HG03064 (cell line): Measurements from ENCODE around the gene FAM76B.

Experiments used
- ATAC-seq: cut with Tn5 transposase; IDR thresholded peaks from one replicate; pipeline ENCODE4 v1.9.1; 2021; ENCODE audit warnings: low read depth; ENCODE audit not compliant: unreplicated experiment

The FAM76B gene

DNA sequence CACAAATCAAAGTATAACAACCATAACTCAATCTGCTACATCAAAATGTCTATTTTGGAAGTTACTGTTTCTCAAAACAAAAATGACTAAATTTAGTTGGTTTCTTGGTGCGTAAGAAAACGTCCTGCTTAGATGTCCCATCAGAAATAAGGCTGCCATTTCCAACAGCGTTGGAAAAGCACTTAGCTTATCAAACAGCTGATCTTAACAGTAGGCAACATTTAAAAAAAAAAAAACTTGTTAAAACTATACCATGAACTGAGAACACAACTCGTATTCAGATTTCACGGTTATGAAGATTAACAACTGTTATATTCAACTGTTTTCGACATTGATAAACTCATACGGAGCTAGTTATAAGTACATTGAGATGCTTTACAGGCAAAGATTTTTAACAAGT is 3.1 kb upstream of the FAM76B start:
- no peak for ATAC-seq

DNA sequence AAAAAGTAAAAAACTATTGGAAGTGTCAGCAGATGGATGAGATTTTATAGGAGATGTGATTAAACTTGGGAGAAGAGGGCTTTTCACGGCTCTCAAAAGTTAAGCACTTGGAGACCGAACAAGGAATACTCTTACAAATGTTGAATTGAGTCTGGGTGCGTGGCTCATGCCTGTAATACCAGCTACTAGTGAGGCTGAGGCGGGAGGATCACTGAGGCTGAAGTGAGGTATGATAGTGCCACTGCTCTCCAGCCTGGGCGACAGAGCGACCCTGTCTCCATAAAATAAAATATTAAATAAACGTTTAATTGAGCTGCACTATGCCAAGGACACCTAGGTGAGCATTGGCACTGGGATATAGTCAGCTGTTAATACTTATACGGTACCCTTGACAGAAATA is 2.6 kb upstream of the FAM76B start:
- ATAC-seq, result no peak

DNA sequence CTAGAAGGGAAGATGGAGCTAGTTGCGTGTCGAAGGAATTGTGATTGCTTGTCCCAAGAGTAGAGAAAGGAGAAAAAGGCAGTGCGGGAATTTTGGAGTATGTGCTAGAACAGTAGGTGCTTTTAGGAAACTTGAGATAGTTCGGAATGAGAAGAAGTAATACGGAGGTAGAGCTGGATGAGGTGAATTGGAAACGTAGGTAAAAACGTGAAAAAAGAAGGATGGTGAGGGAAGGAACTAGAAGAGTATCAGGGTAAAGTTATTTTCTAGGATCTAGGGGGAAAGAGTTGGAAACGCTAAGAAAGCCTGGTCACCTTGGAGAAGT is 2.1 kb upstream of the FAM76B start:
- no peak for ATAC-seq

DNA sequence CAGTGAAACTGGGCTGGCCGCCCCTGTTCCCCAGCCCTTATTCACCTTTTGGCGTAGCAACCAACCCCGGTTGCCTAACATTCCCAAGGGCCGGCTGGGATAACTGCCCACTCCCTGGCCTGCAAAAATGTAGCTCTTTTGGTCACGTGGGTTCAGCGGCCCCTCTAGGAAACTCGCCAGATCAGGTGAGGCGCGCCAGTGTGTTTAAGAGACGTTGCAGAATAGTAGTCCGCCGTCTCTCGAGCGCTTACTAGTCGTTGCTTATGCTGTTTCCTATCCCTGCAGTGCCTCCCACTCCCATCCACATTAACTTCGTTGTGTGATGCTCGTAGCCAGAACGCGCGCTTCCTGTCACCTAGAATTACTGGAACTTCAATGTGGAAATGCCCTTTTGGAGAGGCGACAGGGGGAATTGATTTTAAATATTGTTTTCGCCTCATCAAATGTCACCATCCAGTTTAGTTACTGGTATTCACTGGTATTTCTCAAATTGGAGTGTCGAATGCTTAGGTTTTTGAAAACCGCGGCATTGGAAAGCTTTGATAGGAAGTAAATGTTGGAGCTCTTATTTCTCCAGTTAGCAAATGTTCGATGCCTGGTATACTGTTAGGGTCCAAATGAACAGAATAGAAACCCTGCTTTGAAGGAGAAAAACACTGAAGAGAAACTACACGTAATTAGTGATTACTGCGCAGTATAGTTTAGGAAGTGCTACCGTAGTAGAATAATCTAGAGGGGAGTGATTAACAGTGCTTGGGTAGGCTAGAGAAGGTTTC is 1.5 kb upstream of the FAM76B start:
- ATAC-seq, result no peak

DNA sequence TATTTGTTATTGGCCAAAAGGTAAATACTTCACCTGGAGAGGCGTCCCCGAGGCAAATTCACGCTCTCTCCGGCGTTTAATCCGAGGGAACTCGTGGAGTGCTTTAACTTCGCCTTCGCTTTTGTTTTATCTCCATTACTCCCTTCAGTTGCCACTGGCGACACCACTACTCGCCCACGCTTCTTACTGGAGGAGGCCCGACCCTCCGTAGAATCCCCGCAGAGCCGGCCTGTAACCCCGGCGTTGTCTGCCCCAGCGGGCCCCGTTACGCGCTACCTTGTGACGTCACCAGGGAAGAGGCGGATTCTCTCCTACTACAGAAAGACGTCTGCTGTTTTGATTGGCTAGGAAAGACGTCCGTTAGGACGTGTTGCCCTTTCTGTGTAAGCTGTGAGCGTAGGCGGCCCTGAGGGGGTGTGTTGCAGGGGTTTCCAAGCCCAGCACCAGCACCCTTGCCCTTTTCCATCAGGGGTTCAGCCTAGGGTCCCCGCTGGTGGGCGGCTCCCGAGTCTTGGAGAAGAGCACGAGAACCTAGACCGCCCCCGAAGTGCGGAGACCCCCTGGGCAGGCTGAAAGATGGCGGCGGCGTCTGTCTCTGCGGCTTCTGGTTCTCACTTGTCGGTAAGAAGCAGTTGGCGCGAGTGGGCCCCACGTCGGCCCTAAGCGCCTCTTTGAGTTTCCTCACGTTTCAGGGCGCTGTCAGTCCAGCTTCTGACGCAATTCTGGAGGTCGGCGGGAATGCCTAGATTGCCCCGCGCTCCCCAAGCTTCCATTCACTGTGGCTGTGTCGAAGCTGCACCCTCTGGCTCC is 746 bp upstream of the FAM76B start, which contains the start of gene CEP57:
TSS of gene CEP57 (plus strand) at position 376 of the 810 bp plus-strand sequence. CDS start at position 577, 201 bp downstream.
- ATAC-seq, result peak; percentile 66

DNA sequence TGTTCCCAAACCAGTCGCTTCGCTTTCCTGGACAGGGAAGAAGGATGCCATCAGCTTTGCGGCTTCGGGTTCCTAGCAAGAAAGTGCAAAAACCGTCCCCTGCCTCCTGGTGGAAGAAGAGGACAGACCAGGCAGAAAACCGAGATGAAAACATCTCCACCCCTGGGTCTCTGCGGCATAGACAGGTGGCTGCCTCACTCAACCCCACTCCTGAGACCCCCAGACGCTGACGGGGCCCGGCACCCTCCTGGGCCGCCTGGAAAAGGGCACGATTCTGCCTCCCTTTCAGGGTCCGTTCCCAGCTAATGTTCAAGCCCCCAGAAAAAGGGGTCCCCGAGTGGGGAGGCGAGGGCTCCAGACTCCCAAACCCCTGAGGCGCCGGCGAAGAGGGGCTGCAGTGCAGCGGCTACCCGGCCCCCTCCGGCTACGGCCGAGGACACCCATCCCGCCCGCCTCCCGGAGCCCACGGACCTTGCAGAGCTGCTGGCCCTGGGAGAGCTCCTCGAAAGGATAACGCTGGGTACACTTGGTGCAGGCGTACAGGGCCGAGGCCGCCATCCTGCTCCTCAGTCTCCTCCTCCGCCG is 569 bp downstream of the FAM76B start:
- peak; percentile 2 for ATAC-seq

DNA sequence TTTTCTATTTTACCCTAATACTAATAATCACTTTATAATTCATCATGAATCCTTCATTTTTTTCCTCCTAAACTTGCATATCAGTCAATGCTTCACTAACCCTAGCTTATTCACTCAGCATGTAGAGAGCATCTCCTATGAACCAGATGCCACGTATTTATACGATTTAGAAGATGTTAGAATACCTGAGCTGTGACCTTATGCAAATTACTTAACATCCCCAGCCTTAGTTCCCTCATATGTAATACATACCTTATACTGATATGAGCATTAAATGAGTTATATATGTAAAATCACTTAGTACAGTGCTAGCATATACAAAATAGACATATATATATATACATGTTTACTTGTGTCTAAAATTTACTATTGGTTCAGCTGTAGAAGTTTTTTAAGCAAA is 9.0 kb downstream of the FAM76B start:
- no peak for ATAC-seq

DNA sequence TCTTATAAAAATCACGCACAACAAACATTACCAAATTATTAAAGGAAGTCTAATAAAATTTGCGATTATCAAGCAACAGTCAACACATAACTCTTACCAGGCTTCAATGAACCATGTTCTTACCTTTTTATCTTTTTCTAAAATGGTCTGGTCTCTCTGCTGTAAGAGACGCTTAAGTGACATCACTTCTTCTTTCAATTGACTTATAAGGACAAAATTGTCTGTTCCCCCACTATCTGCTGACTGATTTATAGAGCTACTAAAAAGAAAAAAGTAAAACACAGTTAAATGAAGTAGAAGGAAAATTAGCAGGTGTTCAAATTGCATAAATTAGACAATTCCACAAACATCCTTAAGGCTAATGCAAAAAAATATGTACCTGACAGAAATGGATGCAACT is 10.9 kb downstream of the FAM76B start:
- no peak for ATAC-seq

DNA sequence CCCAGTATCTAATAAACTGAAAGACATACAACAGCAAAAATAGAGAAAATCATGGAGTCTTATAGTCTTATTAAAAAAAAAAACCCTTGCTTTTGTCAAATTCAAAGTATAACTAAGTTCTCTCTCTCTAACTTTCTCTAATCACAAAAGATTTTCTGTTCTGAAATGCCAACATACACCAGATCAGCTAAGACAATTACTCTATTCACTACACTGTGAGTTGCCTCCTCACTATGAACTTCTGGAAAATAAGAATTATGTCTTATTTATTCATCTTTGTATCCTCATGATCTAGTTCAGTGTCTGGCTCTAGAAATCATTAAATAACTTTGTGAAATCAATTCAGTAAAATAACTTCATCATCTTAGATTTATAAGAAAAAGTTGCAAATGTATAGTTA is 12.7 kb downstream of the FAM76B start:
- ATAC-seq, result no peak

DNA sequence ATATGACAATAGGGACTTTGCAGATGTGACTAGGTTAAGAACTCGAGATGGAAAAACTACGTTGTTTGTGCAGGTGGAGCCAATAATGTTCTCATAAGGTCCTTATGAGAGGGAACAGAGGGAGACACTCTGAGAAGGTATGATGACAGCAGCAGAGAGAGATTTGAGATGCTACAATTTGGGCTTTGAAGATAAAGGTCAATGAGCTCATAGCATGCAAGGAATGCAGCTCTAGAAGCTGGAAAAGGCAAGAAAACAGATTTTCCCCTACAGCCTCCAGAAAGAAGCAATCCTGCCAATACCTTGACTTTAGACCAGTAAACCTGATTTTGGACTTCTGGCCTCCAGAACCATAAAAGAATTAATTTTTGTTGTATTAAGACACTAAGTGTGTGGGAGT is 21.1 kb downstream of the FAM76B start:
- no peak for ATAC-seq

DNA sequence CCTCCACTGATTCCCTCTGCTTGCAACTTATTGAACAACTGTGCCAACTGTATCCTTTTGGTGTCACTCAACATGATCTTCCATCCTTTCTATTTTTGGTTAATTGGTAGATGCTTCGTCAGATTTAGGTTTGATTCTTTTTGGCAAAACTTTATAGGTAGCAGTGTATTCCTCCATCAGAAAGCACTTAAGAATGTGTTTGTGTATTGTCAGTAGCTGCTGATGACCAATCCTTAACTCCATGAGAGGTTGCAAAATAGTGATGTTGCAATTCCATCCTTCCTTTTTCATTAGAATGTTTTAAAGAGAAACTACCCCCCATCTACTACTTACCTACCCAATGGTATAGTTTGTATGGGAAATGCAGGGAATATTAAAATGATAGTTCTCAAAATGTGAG is 22.1 kb downstream of the FAM76B start:
- no peak for ATAC-seq

DNA sequence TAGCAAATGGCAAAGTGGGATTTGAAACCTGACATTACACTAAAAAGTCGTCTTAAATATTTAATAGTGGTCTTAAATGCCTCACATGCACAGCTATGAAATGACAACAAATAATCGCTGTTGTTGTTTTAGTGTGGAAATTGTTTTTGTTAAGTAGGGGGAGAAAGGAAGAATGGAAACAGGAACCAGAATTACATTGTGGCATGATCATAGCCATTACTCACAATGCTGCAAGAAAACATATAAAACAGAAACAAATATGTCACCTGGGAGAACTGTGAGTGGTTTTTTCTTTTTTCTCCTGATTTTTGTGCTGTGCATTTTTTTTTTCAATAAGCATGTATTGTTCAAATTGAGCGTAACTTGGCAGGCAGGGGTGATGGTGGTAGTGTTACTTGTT is 22.9 kb downstream of the FAM76B start:
- no peak for ATAC-seq

DNA sequence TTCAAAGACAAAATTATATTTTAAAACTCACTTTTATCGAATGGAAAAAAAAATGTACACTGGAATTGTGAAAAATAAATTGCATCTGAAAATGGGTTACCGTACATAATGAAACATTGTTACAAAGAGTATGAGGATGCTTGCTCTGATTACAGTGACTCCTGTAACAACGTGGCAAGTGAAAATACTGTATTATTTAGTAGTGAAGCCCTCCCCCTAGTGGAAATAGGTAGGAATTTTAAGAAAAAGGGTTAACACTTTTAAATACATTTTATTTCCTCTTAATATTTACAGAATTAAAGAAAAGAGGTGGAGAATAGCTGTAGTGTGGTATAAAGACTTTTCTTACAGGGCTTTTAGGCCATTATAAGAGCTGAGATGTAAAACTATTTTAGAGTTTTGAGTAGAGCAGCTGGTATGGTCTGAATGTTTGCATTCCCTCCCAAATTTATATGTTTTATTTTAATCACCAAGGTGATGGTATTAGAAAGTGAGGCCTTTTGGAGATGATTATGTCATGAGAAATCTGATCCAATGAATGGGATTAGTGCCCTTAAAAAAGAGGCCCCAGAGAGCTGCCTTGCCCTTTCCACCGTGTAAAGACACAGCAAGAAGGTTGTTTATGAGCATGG is 25.2 kb downstream of the FAM76B start:
- ATAC-seq, result no peak

DNA sequence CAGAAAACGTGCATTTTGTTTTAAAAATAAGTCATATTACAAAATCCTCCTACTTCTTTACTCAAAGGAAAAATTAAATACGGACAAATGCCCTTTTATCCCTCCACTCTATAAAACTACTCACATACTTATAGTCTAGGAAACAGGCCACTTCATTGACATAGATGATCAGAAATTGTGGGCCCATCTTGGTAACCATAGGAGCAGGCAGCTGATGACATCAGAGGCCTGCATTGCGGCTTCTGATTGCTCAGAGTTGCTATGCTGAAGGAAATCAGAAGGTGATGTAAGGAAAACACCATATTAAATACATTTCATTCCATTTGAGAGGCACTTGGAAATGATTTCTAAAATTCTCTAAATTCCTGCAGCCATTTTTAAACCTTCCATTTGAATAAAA is 27.0 kb downstream of the FAM76B start:
- no peak for ATAC-seq

DNA sequence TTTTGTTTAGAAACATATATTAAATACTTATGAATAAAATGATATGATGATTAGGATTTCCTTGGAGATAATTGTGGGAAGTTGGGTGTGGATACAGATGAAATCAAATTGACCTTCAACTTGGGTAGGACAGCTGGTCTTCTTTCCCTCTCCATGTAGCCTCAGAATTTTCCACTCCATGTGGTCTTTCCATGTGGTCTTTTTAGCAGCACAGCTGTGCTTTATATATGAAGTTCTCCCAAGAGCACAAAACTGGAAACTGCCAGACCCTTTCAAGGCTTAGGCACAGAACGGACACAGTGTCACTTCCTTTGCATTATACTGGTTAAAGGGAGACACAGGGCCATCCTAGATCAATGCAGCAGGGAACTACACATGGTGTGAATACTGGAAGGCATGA is 28.6 kb downstream of the FAM76B start:
- ATAC-seq, result no peak

DNA sequence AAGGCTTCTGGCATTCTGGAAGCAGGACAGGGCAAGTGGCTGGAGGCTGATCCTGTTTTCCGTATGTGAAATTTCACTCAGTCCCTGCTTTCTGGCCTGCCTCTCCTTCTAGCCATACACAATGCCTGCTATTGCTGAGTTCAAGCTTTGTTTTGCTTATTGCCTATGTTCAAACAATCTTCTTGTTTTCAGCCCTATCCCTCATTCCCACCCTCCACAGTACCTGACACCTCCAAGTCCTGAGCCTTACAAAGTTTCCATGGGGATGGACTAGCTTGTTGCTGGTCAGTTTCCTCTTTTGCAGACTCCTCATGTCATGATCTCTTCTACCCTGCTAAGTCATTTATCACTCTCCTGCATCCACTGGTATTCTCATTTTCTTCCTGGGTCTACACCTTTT is 38.1 kb downstream of the FAM76B start:
- ATAC-seq, result no peak

DNA sequence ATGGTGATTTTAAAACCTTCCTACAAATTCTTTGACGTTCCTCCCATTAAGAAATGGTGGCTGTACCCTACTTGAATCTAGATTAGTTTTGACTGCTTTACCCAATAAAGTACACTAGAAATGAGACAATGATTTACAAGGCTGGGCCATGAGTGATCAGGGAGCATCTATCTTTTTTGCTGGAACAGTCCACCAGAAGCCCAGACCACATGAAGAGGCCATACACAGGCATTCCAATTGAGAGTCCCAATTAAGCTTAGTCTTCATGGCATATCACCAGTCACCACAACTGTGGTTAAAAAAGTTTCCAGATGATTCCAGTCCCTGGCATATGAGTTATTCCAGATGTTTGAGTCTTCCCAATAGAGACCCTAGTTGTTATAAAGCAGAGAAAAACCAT is 39.5 kb downstream of the FAM76B start:
- ATAC-seq, result no peak

DNA sequence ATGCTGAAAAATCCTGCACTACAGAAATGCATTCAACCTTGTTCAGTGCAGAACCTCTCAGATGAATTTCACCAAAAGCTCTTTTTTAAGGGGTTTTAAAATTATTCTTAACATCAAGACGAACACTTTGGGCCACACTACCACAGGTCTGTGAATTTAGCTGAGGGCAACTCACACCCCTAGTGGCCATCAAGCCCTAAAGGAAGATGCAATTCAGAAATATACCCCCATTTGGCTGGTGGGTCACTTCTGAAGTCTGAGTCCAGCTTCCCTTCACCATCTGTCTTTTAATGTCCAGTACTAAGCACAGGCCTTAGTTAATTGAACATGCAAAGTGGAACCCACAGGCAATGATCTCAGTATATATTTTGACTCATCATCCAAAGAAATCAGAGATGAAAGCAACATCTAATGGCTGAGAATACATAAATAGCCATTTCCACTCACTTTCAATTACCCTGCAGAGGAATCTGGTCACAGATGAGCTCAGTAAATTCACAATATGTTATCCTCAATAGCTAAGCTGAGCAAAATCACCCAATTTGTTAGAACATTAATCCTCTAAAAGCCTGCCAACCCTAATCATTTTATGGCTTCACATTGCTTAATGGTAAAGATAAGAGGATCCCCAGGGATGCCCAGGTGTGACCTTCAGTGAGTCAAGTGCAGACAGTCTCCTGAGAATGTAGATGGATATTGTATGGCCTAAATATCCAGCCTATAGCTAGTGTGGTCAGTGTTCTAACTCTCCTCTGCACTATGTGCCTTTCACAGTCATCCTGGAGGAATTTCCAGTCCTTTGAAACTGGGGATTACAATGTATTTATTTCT is 50.3 kb downstream of the FAM76B start:
- ATAC-seq, result no peak

DNA sequence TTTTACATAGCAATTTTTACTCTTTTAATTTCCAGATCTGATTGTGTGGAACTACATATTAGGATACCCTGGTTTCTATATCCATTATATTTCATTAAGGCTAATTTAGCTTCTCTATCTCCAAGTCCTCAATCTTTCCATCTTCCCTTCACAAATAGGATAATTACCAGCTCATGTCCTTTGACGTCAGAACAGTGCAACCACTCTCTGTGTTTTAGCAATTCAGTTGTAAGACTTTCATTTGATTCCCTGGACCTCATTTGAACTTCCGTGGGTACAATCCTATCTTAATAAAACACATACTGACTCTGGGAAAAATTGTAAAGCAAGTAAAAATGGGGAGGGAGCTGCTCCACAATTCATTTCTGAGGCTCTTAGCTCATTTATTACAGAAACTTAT is 52.8 kb downstream of the FAM76B start:
- no peak for ATAC-seq

DNA sequence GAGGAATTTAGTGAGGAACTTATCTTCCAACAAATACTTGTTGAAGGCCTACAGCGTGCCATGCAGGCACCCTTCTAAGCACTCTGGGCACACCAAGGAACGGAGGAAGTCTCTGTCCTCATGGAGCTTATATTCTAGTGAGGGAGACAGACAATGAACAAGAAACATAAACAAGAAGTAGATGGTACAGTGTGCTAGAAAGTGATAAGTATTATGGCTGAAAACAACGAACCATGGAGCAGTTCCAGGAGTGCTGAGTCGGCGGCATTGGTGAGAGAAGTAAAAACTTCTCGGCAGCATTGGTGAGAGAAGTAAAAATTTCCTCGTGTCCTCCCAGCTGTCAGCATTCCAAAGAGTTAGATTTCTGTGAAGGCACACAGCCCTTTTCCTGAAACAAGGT is 53.2 kb downstream of the FAM76B start:
- ATAC-seq, result no peak
